22Rv1 (cell line): ENCODE results near the gene CCSER1.

Source experiments
- ZFX ChIP-seq: fragments of 450-650 bp; IDR thresholded peaks from 2 replicates; pipeline ENCODE4 v1.6.1; 2017; ENCODE audit warnings: antibody characterized with exemption, borderline replicate concordance
- TF ChIP-seq, protein P1 (sequence below): fragments of 450-650 bp; IDR thresholded peaks from 2 replicates; pipeline ENCODE4 v1.5.1; 2017; ENCODE audit warnings: mild to moderate bottlenecking

DNA sequence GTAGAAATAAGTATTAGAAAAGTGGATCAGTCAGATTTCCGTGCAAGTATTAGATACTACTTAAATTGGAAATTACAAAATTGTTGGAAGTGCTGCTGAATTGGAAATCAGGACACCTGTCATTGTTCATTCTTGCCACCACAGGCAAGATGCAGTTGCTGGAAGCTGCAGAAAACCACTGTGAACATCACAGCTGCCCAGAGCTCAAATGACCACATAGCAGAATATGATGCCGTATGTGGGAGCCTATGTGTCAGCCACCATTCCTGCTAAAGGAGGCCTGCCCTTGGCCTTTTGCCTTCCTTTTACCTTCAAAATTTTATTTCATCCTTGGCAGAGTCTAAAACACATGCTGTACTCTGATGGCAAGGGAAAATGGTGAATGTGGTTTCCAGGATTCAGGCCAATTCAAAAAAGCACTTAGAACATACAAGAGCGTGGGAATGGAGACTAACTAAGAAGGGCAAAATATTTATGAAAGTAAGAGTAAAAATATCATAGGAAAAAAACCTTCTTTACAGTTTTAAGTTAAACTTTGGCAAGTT is 1171.0 kb downstream of the CCSER1 start:
- TF ChIP-seq, protein P1, sequence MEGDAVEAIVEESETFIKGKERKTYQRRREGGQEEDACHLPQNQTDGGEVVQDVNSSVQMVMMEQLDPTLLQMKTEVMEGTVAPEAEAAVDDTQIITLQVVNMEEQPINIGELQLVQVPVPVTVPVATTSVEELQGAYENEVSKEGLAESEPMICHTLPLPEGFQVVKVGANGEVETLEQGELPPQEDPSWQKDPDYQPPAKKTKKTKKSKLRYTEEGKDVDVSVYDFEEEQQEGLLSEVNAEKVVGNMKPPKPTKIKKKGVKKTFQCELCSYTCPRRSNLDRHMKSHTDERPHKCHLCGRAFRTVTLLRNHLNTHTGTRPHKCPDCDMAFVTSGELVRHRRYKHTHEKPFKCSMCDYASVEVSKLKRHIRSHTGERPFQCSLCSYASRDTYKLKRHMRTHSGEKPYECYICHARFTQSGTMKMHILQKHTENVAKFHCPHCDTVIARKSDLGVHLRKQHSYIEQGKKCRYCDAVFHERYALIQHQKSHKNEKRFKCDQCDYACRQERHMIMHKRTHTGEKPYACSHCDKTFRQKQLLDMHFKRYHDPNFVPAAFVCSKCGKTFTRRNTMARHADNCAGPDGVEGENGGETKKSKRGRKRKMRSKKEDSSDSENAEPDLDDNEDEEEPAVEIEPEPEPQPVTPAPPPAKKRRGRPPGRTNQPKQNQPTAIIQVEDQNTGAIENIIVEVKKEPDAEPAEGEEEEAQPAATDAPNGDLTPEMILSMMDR: no peak
- no peak for TF ChIP-seq ZFX
